ENCODE measurements around the gene LRP10.

LRP10 gene

GRCh38 chr14:22920697-22921096 lies 49.2 kb downstream of the LRP10 start:
- DNase-seq = no peak

DNA sequence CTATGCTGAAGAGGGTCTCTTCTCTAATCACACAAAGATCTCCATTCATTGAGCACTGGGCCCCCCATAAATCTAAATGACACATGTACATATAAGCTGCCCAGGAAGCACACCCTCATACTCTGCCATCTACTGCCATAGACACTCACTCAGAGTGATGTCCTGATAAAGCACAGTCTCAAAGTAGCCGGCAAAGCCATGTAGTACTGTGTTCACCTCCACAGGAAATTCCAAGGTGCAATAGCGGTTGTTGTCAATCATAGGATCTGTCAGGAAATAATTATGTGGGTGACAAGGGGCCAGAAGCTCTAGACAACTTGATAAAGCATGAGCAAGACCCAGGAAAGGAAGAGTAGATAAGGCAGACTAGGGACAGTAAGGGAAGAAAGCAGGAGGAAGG lies 50.8 kb downstream of the LRP10 start:
- DNase-seq = no peak

- no peak for DNase-seq
These were observed 52.2 kb downstream of the LRP10 start for GRCh38 chr14:22923746-22924145.

GRCh38 chr14:22925513-22925912 lies 54.0 kb downstream of the LRP10 start:
- no peak for DNase-seq

GRCh38 chr14:22926316-22926715 lies 54.8 kb downstream of the LRP10 start:
- DNase-seq = no peak

DNA sequence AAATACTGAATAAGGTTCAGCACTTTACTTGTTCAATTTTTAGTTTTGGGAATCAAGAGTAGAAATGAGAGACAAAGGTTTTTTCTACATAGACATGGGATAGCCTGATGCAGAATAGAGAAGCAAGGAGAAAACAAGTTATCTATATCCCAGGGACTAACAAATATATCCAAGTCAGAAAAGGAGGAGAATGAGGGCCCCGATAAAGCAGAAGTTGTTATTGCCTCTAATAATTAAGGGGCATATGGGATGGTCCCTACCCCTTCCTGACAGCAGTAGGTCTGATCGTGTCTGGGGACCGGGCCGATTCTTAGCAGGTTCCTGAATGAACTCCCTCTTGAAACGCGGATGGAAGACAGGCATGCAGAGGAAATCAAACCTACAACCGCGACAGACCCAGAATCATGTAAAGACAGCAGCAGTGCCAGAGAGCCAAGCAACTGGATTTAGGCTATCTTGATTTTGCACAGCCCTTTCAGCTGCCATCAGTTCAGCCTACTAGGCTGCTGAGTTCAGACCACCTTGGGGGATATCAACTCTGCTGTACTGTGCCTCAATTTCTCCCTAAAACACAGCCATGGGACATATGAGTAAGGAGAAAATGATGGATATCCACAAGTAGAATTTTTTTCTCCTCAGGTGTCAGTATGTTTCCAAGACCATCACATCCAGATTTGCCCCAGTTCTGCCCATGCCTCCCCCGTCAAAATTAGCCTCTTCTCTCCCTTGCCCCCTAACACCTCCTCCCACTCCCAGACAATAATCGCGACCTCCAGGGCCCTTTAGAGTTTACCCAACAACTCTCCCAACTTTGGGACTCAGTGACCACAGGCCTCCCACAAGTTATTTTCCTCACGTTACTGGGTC lies 56.9 kb downstream of the LRP10 start:
- no peak for DNase-seq

DNA sequence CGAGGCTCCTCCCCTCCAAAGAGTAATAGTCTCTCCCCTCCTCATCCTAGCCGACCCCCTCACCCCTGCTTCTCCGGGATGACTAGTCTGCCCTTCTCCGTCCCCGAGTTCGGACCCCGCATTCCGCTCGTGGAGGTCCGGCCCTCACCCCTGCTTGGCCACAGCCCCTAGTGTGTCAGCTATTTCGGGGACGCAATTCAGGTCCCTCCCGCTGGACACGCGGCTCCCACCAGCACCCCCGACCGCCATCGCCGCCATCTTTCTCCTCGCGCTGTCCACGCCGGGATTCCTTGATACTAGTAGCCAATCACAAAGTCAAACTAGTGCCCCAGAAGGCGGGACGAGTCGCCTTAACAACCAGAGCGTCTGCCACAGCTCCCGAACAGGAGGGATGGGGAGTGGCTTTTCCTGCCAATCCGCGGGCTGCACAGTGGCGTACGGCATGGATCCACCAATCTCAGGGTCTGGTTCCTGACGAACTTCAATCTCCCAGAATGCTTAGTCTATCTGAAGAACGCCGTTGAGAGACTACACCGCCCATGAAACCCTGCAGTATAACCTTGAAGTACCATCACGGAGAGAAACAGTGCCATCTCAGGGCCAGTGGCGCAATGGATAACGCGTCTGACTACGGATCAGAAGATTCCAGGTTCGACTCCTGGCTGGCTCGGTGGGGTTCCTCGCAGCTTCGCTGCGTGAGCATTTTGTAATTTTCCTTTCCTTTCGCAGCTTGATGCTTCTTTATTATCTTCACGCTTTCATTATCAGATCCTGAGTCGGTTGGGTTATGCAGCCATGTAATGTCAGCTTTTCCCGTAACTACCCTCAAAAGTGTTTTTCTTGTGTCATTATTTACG lies 57.8 kb downstream of the LRP10 start, which contains the start of gene PRMT5:
PRMT5 (minus strand) TSS at position 273 of the 857 bp plus-strand sequence; CDS start at position 258, 15 bp downstream.
- peak; percentile 99 for DNase-seq

- no peak for DNase-seq
These were observed 58.4 kb downstream of the LRP10 start for GRCh38 chr14:22929961-22930364.

Measured in stimulated activated CD4-positive, alpha-beta T cell treated with anti-CD3 and anti-CD28 coated beads, Interleukin-15, amount 100 ng/mL, for 24 hours (primary cell).